Measurements from ENCODE around the gene SERP2.

SERP2 gene

GRCh38 chr13:44421853-44422525 lies 48.4 kb downstream of the SERP2 start:
- H3K27ac ChIP-seq = no peak overlapping the region
- ChIA-PET POLR2A (ENCODE audit: low non-redundant PET) (no interaction called here), CTCF (no interaction called here)
- no peak for DNase-seq (ENCODE audit: low spot score)
- TF ChIP-seq CTCF (conservative IDR thresholded peaks at IDR 0.05; ENCODE audit: low read depth) = no peak

- DNase-seq (ENCODE audit: low spot score) = no peak
- H3K27ac ChIP-seq = no peak overlapping the region
- TF ChIP-seq CTCF (conservative IDR thresholded peaks at IDR 0.05; ENCODE audit: low read depth) = no peak
- CTCF ChIA-PET = interaction anchor here (0.6 kb wide), 1 partner anchor 180 kb away, joined by 3 read pairs; no protein-coding TSS in a partner anchor
- POLR2A ChIA-PET (ENCODE audit: low non-redundant PET) = no interaction called here
Observed at GRCh38 chr13:44422755-44423643, 49.4 kb downstream of the SERP2 start.

- DNase-seq (ENCODE audit: low spot score) = no peak
- no peak for TF ChIP-seq CTCF (conservative IDR thresholded peaks at IDR 0.05; ENCODE audit: low read depth)
- ChIA-PET POLR2A (ENCODE audit: low non-redundant PET) (no interaction called here), CTCF (no interaction called here)
- no peak overlapping the region for H3K27ac ChIP-seq
Observed at GRCh38 chr13:44423824-44424223, 50.2 kb downstream of the SERP2 start.

GRCh38 chr13:44425041-44425814 lies 51.6 kb downstream of the SERP2 start:
- ChIA-PET POLR2A (ENCODE audit: low non-redundant PET) (interaction anchor here (0.6 kb wide), 1 partner anchor 255 kb away, joined by 6 read pairs; no protein-coding TSS in a partner anchor), CTCF (interaction anchor here (0.7 kb wide), 1 partner anchor 283 kb away, joined by 4 read pairs; no protein-coding TSS in a partner anchor)
- H3K27ac ChIP-seq = no peak overlapping the region
- no peak for DNase-seq (ENCODE audit: low spot score)
- no peak for TF ChIP-seq CTCF (conservative IDR thresholded peaks at IDR 0.05; ENCODE audit: low read depth)

GRCh38 chr13:44425815-44426078 lies 52.1 kb downstream of the SERP2 start:
- no peak overlapping the region for H3K27ac ChIP-seq
- POLR2A ChIA-PET (ENCODE audit: low non-redundant PET) = no interaction called here
- DNase-seq (ENCODE audit: low spot score) = no peak
- CTCF ChIA-PET = interaction anchor here (0.7 kb wide), 1 partner anchor 284 kb away, joined by 4 read pairs; no protein-coding TSS in a partner anchor
- no peak for TF ChIP-seq CTCF (conservative IDR thresholded peaks at IDR 0.05; ENCODE audit: low read depth)

- ChIA-PET POLR2A (ENCODE audit: low non-redundant PET) (no interaction called here), CTCF (no interaction called here)
- DNase-seq (ENCODE audit: low spot score) = no peak
- no peak for TF ChIP-seq CTCF (conservative IDR thresholded peaks at IDR 0.05; ENCODE audit: low read depth)
- H3K27ac ChIP-seq = no peak overlapping the region
Observed at GRCh38 chr13:44426461-44426860, 52.8 kb downstream of the SERP2 start.
